ENCODE results near the gene NUDT19. TPM values are rescaled to one million over a fixed set of nuclear protein-coding genes. Genes with fewer than 3 reads are reported as not detected.

NUDT19 gene
- total and polyA plus RNA-seq, 9 of the 15 experiments (the other 6 are each of a cell fraction or from before 2014, with no cell fraction given) = 9.6 to 38.6 (median 14.4) TPM

- TF ChIP-seq ZFP30 (CRISPR knock-in tag; IDR thresholded peaks at IDR 0.05; ENCODE audit: borderline replicate concordance) (no peak), ZFP1 (CRISPR knock-in tag; IDR thresholded peaks at IDR 0.05) (no peak), TRIM28 (IDR thresholded peaks at IDR 0.05) (no peak), SIX5 (IDR thresholded peaks at IDR 0.05; ENCODE audit: borderline replicate concordance in 1 of 2, insufficient read depth in 1 of 2, low read depth in 1 of 2, low read length in 2 of 2) (no peak), RB1 (IDR thresholded peaks at IDR 0.05; ENCODE audit: low read depth) (0 out of 2 replicates have a peak, but pooled peaks have one; percentile 23), POU5F1 (IDR thresholded peaks at IDR 0.05; ENCODE audit: borderline replicate concordance, low read depth, low read length, partially characterized antibody) (no peak), MCM3 (IDR thresholded peaks at IDR 0.05) (no peak), KLF16 (IDR thresholded peaks at IDR 0.05) (peak; percentile 79), RBM15 (IDR thresholded peaks at IDR 0.05; ENCODE audit: insufficient read depth, low read length) (no peak), HES1 (IDR thresholded peaks at IDR 0.05; ENCODE audit: low read depth) (peak; percentile 84), MAFK (IDR thresholded peaks at IDR 0.05; ENCODE audit: low read length) (peak; percentile 87), ZSCAN32 (CRISPR knock-in tag; IDR thresholded peaks at IDR 0.05) (no peak), TAL1 (IDR thresholded peaks at IDR 0.05) (peak; percentile 76), NEUROD1 (IDR thresholded peaks at IDR 0.05; ENCODE audit: borderline replicate concordance, low read depth, low read length, partially characterized antibody) (peak; percentile 73), ZNF639 (CRISPR knock-in tag; conservative IDR thresholded peaks at IDR 0.05 in 1 of 2, IDR thresholded peaks at IDR 0.05 in 1 of 2) (peak in 1 of 2 experiments; percentile 56; a peak in 1 of 4 replicates), ZNF592 (IDR thresholded peaks at IDR 0.05) (peak; percentile 94), E2F1 (CRISPR knock-in tag; IDR thresholded peaks at IDR 0.05) (no peak), ZNF384 (IDR thresholded peaks at IDR 0.05; ENCODE audit: low read depth, low read length) (no peak), CREM (IDR thresholded peaks at IDR 0.05; ENCODE audit: low read depth) (peak; percentile 69), MAFF (IDR thresholded peaks at IDR 0.05; ENCODE audit: low read length) (peak; percentile 81), ZNF347 (CRISPR knock-in tag; IDR thresholded peaks at IDR 0.05; ENCODE audit: low read depth) (no peak), KDM1A (IDR thresholded peaks at IDR 0.05) (peak; percentile 87 to 89)
These were observed 19.6 kb upstream of the NUDT19 start (continued) for GRCh38 chr19:32671883-32672593.

Data from K562 (cell line).